GM19467 (cell line): Measurements from ENCODE around the gene SCGB1D1.

Experiments used
- ATAC-seq: cut with Tn5 transposase; IDR thresholded peaks from one replicate; pipeline ENCODE4 v1.9.1; 2021; ENCODE audit warnings: mild to moderate bottlenecking, moderate library complexity; ENCODE audit not compliant: unreplicated experiment

The SCGB1D1 gene

GRCh38 chr11:62221498-62221897, 31.5 kb downstream of the SCGB1D1 start:
- ATAC-seq = no peak

DNA sequence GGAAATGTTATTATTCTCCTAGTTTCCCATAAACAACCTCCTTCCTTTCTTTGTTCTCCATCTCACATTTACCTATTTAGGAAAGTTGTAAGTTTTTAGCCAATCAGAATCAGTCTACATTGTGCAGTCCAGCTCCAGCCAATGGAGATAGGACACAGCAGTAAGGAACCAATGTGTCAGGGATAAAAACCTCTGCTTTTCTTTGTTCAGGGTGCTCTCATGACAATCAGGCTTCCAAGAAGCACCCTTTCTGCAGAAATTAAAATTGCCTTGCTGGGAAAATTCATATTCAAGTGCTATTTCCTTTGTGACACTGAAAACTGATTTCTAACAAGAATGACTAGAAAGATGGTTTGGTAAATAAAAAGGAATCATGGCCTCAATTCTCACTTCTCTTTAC, 33.1 kb downstream of the SCGB1D1 start:
- ATAC-seq = no peak

GRCh38 chr11:62233730-62234129, 43.7 kb downstream of the SCGB1D1 start:
- ATAC-seq = no peak

DNA sequence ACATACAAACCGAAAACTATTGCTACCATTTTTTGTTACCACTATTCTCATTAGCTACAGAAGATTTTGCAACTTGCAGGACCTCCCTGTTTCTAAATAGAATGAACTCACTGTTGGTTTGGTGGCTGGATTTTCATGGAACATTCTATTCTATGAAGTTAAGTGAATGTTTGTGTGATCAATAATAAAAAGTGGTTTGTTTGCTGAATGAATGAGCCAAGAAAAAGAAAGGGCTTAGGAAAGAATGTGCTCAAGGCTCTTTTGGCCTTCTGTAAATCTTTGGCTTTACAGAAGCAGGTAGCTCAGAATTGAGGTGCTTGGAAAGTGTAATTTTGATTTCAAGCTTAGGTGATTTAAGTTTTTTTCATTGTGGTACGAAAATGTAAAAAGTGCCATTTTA, 46.2 kb downstream of the SCGB1D1 start:
- no peak for ATAC-seq

GRCh38 chr11:62237499-62237898, 47.5 kb downstream of the SCGB1D1 start:
- no peak for ATAC-seq

- ATAC-seq = no peak
Observed at GRCh38 chr11:62238151-62238550, 48.1 kb downstream of the SCGB1D1 start.

GRCh38 chr11:62241095-62241494, 51.1 kb downstream of the SCGB1D1 start:
- ATAC-seq = no peak

DNA sequence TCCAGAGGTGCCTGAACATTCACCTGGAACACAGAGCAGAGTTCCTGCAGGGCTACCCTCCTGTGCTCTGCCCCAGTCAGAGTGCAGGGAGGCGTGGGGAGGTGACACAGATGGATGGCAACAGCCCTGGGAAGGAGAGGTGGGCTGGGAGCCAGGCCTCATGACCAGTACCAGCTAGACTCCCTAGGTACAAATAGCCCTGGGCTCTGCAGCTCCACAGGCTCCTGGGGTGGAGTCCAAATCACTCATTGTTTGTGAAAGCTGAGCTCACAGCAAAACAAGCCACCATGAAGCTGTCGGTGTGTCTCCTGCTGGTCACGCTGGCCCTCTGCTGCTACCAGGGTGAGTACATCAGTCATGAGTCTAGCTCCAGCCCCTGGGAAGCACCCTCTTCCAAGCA, 52.0 kb downstream of the SCGB1D1 start, which contains the start of gene SCGB1D2:
Gene SCGB1D2, plus strand, starts transcription at position 219 of the 400 bp plus-strand sequence. Its CDS starts 69 bp downstream, at position 288.
- no peak for ATAC-seq
